ENCODE data around the gene VASN.

The VASN gene

DNA sequence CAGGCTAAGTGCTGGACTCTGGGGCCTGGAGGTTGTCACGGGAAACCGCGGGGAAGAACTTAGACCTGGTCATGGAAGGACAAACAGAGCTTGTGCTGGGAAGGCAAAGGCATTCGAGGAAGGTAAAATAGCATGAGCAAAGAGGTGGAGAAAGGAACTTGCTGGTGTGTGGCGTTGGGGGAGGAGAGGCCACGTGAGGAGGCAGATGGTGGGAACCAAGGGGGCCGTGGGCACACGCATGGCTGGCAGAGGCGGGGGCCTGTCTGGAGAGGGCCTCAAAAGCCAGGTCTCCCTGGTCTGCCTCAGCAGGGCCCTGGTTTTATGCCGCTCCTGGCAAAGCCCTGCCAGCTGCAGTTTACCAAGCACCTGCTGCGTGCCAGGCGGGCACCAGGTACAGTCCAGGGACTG, 29.4 kb downstream of the VASN start:
- no peak for DNase-seq (ENCODE audit: low read depth in 1 of 2, low spot score in 1 of 2)

DNA sequence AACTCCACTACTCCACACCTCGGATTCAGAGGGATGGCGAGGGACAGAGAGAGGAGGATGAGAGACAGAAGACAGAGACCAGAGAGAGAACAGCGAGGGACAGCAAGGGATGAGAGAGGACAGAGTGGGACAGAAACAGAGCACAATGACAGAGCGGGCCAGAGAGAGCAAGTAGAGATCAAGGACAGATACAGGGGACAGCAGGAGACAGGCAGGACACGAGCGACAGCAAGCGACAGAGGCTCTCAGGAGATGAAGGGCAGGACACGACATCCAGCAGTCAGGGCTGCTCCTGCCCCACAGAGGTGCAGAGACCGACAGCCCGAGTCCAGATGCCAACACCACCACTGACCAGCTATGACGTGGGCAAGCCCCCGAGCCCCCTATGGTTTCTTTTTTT, 29.9 kb downstream of the VASN start:
- DNase-seq (ENCODE audit: low read depth in 1 of 2, low spot score in 1 of 2) = no peak

DNA sequence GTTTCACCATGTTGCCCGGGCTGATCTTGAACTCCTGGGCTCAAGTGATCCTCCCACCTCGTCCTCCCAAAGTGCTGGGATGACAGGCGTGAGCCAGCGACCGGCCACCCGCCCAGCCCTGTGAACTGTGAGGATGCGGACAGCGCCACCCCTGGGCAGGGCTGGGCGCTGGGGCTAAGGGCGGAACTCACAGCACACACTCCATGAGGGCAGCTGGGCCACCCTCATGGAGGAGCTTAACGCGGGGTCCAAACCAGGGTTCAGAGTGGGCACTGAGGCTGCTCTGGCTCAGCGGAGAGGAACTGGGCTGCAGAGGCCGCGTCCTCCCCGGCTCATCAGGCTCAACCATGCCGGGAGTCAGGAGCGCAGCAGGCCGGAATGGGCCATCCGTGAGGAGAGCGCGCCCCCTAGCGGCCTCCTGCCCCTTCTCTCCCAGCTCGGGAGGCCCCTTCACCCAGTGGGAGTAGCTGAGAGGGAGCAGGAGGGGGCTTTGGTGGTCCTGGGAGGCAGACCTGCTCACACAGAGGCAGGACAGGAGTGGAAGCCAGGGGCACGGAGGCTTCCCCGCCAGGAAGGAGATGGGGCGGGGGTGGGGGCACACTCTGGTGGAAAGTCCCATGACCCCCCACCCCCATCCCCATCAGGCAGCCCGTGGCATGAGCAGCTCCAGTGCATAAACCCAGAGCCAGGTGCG, 30.9 kb downstream of the VASN start:
- DNase-seq (ENCODE audit: low read depth in 1 of 2, low spot score in 1 of 2) = peak; percentile 37 to 58

DNA sequence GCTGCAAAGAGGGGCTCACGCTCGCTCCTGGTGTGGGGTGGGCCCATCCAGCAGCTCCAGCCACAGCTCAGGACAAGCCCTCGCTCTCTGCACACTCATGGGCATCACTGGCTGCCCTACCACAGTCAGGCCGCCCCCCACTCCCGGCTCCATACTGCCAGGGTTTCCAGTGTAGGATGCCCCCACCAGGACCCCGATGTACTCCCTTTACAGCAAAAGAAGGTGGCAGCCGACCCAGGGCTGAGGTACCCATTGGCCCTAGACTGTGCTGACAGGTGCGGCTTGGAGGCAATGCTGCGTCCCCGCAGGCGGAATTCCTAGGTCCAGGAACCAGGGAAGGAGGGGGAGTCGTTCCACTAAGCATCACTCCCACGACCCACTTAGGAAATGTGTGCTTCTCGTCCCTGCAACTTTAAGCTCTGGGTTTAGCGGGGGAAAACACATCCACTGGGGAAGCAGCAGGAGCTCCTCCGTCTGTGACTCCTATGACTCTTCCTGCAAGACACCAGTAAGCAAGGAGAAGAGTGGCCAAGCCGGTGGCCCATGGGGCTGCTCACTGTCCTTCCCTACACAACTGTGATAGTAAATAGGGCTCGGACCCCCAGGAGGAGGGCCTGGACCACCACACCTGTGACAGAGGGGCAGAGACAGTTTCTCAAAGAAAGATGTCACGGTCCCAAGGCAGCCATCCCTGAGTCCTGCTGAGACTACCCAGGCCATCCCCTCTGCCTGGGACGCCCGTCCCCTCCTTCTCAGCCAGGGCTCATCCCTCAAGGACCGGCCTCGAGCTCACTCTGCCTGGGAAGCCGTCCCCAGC, 31.7 kb downstream of the VASN start:
- no peak for DNase-seq (ENCODE audit: low read depth in 1 of 2, low spot score in 1 of 2)

DNA sequence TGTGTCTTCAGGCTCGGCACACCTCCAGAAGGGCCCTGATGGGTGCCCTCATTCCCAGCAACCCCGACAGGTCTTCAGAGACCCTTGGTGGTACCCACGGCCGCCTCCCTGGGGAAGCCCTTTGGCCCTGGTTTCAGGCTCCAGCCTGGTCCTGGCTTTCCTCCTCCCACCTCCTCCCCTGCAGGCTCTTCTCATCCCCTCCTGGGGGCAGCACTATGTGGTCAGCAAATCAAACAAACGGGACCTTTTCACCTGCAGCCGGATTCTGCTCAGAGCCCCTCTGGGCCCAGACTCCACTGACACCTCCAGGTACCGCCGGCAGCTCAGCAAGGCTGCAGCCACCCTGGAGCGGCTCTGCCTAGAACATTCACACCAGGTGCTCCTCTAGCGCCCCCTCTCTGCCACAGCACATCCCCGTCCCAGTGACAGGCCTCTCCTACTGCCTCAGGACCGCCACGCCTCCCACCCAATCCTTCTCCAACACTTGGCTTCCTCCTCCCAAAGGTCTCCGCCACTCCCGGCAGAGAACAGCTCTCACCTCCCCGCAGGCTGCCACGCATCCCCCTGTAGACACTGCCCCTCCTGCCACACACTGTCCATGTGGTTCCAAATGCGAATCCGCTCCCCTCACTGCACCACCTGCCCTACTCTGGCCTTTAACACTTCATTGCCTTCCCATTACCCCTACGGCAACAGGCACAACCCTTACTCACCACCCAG, 32.8 kb downstream of the VASN start:
- peak in 1 of 2 donors; percentile 16 for DNase-seq (ENCODE audit: low read depth in 1 of 2, low spot score in 1 of 2)

DNA sequence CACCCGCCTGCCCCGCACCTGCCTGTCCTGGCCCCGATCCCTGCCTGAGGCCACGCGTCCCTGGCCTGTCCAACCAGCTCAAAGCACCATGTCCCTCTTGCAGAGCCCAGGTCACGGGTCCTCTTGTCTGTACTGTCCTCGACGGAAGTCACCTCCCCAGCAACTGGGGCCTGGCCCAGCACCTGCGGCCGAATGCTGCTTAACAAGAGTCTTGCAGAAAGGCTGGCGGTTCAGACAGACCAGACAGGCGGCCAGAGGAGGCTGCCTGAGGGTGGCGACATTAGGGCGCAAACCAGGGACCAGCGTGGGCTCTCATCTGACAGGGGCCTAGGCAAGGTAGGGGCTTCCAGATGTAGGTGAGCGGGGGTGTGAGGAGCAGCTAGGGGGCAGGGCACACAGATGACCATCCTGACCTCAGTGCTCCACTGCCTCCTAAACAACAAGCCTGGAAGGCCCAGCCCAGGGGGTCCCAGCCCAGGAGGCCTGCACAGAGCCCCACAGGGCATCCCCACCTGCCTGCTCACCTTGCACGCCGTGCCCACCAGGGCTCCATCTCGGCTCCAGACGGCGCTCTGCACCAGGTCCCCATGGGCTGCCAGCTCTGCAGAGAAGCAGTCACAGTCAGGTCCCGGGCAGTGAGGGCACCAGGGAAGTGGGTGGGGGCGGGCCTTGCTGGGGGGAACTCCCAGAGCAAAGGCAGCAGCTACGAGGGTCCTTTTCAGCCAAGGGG, 33.5 kb downstream of the VASN start:
- no peak for DNase-seq (ENCODE audit: low read depth in 1 of 2, low spot score in 1 of 2)

DNA sequence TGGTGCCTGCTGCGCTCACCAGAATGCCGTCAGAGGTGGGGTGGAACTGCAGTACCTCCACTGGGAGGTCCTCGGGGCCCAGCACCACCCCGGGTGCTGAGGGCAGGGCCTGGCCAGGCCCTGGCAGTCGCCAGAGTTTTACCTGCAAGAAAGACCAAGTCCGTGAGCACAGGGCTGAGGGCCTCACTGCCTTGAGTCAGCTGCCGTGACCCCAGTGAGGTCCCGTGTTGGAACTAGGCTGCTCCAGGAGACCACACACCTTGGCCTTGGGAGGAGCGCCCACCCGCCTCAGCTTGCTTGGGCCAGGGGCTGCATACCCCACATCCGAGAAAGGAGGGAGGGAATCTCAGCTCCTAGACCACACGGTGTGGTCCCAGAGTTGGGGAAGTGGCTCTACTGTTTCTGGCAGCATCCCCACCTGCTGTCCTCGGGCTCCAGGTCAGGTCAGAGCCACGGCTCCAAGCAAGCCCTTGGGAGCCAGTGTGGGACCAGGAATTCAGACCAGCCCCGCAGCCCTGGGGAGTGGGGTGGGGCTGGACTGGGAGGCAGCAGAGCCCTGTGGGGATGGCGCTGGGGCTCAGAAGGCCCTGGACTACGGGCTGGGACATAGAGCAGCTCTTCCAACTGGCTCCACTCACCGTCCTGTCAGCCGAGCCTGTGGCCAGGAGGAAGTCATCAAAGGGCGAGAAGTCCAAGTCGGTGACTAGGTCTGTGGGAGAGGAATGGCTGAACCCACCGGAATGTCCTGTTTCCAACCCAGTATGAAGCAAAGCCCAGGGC, 36.1 kb downstream of the VASN start:
- no peak for DNase-seq (ENCODE audit: low read depth in 1 of 2, low spot score in 1 of 2)

DNA sequence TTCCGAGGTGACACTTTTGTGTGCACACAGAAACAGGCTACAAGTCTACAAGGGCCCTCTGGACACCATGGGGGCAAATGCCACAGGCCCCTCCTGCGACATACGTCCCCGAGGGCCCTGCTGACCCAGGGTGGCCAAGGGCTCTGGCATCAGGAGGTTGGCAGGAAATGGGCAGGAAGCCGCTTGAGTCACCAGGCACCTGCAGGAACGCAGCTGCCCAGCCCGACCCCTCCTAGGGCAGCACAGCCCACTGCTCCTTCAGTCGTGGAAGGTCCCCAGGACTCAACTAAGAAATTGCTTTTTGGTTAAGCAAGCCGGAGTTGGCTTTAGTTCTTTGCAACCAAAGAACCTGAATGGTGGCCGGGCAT, 36.7 kb downstream of the VASN start:
- DNase-seq (ENCODE audit: low read depth in 1 of 2, low spot score in 1 of 2) = no peak

DNA sequence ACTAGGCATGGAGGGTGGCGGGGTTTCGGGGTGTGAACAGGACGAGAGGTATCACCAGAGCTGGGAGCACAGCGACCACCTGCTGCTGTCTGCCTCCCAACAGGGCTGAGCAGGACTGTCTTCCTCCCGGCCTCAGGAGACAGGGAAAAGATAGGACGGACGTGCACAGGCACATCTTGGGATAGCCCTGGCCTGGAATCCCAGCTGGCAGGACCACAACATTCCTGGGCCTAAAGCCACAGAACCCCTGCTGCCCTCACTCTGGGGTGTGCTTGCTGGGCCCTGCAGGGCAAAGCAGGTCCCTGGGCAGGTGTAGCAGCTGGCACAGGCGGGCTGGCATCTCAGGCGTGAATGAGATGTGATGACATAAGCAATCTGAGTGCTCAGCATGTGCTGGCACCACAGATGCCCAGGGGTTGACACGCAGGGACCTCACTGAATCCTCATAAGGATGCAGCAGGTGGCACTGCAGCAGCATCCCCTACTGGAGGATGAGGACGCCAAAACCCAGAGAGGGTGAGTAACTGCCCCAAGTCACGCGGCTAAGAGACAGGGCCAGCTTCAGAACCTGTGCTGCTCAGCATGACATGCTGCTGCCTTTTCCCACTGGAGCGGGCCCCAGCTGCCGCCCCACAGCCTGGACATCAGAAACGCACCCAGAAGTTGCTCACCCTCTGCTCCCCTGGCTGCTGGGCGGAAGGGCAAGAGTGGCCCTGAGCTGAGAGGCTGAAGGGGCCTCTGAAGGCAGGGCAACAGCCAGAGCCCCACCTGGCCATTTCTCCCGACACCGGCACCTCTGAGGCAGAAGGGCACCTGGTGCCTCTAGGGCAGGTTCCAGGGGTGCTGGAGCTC, 37.7 kb downstream of the VASN start:
- no peak for DNase-seq (ENCODE audit: low read depth in 1 of 2, low spot score in 1 of 2)

DNA sequence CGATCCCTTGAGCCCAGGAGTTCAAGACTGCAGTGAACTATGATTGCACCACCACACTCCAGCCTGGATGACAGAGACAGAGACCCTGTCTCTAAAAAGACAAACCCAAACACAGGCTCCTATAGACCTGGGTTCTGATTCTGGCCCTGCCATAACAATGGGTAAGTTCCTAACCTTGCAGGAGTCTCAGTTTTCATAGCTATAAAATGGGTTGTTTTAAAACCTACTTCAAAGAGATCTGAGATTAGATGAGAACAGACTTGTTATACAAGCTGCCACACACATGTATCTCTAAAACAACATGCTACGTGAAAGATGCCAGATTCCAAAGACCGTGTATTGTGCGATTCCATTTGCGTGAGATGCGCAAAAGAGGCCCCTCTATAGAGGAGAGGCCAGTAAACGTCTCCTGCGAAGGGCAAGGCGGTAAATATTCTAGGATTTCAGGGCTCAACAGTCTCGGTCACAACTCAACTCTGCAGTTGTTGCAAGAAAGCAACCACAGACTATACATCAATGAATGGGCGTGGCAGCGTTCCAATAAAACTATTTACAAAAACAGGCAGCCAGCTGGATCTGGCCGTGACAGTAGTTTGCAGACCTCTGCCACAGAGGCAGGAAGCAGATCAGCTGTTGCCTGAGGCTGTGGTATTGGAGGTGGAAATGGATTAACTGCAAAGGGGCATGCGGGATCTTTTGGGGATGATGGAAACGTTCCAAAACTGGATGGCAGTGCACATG, 38.9 kb downstream of the VASN start:
- no peak for DNase-seq (ENCODE audit: low read depth in 1 of 2, low spot score in 1 of 2)

DNA sequence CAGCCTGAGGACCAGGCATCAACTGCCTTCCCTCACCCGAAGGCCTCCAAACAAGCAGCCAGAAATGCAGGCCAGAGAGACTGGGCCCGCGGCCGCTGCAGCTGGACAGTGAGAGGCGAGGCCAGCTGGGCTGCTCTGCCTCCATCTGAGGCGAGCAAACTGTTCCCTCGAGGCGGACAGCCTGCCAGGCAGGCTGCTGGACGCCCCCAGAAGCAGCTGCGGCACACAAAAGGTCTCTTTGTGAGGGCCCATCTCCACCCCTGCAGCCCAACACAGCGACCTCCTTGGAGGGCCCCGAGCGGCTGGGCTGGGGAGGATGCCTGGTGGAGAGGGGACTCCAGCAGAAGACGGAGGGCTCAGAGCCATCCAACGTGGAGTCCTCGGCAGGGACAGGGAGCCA, 40.0 kb downstream of the VASN start:
- no peak for DNase-seq (ENCODE audit: low read depth in 1 of 2, low spot score in 1 of 2)

DNA sequence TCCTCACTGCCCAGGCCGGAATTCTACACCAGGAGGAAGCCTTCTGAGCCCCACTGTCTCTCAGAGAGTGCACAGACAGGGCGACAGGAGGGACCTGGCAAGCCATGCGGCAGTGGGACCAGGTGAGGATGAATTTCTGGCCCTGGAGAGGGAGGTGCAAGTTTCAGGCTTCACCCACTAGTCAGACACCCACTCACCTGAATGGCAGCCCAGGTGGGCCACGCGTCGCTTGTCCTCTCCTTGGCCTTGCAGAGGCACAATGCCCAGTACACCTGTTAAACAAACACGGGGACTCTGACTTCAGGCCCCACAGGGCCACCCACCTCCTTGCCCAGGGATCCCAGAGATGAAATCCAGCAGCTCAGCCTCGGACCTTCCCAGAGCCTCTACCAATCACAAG, 40.5 kb downstream of the VASN start:
- DNase-seq (ENCODE audit: low read depth in 1 of 2, low spot score in 1 of 2) = no peak

DNA sequence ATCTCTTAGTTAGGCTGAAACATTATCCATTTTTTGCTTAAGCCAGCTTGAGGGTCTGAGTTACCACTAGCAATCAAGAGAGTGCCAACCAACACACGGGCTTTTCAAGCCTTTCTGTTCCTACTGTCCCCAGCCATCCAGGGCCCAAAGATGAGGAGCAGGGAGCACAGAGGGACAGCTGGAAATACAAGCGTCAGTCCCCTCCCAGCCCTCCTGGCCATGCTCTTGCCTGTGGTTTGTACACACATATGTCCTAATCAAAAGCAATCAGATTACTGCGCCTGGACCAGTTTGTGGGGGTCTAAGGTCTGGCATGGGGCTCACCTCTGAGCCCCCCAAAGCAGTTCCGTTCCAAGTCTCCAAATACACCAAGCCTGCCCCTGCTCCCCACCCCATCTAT, 41.2 kb downstream of the VASN start:
- DNase-seq (ENCODE audit: low read depth in 1 of 2, low spot score in 1 of 2) = no peak

DNA sequence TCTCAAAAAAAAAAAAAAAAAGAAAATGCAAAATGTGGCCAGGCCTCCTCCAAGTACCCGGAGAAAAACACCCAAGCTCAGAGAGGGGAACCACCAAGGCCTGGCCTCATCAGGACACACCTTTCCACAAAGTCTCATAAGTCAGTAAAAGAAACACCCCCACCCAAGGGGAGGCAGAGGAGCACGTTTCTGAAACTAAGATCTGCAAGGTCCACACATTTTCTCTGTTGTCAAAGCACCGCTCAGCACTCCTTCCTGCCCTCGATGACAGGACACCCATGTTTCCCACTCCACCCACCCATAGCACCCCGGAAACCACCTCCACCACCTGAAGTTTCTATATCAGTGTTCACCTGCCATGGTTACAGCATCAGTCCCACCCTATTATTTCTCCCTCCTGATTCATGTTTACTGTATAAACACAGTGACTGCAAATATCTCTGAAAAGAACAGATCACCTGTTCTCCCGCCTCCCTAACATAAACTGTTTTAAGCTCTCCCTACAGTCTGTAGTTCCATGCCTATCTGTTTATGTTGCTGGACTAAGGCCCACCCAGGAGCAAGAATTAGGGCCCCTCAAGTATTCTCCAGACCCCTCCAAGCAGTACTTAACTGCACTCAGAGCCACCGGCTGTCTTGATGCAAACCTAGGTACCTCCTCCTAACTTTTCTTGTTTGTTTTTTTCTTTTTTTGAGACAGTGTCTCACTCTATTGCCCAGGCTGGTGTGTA, 42.7 kb downstream of the VASN start:
- peak; percentile 56 to 60 for DNase-seq (ENCODE audit: low read depth in 1 of 2, low spot score in 1 of 2)

DNA sequence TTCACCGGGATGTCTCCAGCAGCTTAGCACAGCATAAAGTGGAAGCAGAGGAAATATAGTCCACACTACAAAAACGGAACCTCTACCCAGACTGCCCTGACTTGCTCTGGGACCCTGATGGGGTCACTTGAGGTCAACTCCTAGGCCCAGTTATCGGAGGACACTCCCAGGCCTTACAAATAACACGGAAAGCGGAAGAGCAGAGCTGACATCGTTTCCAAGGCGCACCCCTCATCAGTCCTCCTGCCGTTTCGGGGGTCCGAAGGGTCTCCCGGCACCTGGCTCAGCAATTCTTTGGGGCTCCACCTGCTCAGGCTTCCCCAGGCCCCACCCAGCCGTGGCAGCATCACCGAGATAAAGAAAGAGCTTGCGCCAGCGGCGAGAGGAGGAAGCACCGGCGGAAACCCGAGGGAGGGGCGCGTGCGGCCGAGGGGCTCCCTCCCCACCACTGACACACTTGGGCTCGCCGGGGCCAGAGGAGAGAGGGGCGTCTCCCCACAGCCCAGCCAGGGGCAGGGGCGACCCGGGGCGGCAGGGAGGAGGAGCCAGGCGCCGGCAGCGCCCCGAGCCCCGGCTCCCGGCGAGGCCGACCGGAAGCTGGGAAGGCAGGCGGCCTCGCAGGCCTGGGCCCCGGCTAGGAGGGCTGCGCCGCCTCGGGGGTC, 44.0 kb downstream of the VASN start:
- DNase-seq (ENCODE audit: low read depth in 1 of 2, low spot score in 1 of 2) = peak; percentile 18 to 27

DNA sequence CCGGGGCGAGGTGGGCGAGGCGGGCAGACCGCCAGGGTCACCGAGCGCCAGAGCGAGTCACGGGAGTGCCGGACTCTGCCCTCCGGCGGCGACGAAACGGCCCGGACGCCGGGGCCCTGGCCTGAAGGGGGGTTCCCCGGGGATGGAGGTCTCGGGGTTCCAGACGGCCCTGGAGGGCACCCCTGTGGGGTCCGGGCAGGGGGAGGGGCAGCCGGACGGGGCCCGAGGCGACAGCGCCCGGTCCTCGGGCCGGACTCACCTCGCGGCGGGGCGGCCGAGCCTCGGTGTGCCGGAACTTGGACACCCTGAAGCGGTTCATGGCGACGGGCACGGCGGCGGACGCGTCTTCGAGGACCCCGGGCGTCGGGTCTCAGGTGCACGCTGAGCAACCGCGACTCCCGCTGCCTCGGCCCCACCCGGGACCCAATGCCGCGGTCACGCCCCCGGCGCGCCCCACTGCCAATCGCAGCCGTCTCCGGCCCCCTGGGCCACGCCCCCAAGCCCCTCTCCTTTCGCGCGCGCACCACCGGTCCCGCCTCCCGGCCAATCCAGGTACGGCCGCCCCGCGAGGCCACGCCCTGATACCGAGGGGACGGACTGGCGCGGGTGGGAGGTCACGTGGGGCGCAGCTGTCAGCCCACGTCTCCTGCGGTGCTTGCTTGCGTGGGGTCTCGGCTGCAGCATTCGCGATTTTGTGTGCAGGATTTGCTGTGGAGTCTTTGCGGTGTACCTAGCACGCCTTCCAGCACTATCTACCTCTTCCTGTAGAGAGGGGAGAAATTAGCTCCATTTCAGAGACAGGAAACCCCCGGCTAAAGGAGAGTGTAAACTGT, 44.8 kb downstream of the VASN start, which contains the start of gene CORO7:
Gene CORO7, minus strand, starts transcription at position 397 of the 833 bp plus-strand sequence. Its CDS starts 78 bp downstream, at position 319.
- peak; percentile 98 to 99 for DNase-seq (ENCODE audit: low read depth in 1 of 2, low spot score in 1 of 2)
